Lower lobe of right lung (tissue), 2 donors: ENCODE measurements around the gene FOXJ1. TPM values are rescaled to one million over a fixed set of nuclear protein-coding genes. Genes with fewer than 3 reads are reported as not detected.
A peak's percentile ranks its signal among the peaks of the same experiment; 100 is the strongest.

ENCODE experiments used
- ATAC-seq, 2 donors: fragments of 200-7000 bp; cut with Tn5 transposase; one replicate each; pipeline ENCODE4 v1.9.1; 2020 to 2022; ENCODE audit warnings: mild to moderate bottlenecking in 2 of 2, moderate library complexity in 2 of 2
- DNase-seq: peaks from one replicate; pipeline ENCODE4 v3.0.0-alpha.2; 2020
- H3K27ac ChIP-seq: fragments of 200-600 bp; one replicate; pipeline ENCODE4 v1.8.0; 2022
- H3K27me3 ChIP-seq: fragments of 200-600 bp; one replicate; pipeline ENCODE4 v1.8.0; 2022; ENCODE audit warnings: low read depth
- H3K36me3 ChIP-seq: fragments of 200-600 bp; one replicate; pipeline ENCODE4 v1.8.0; 2022; ENCODE audit warnings: mild to moderate bottlenecking
- H3K4me1 ChIP-seq: fragments of 200-600 bp; one replicate; pipeline ENCODE4 v1.8.0; 2022
- H3K4me3 ChIP-seq: fragments of 200-600 bp; one replicate; pipeline ENCODE4 v1.8.0; 2022; ENCODE audit warnings: mild to moderate bottlenecking
- H3K9me3 ChIP-seq: fragments of 200-600 bp; one replicate; pipeline ENCODE4 v1.8.0; 2022
- intact Hi-C: fragments of 100-400 bp; cut with DNase I; formaldehyde crosslinking; loops from one replicate; pipeline ENCODE4 v1.11.0; 2022
- microRNA-seq: library from miRNA; unstranded; fragments of <30 nt; microRNA quantifications from one replicate; pipeline ENCODE4 v1.2.0, GENCODE V29; 2020; ENCODE audit warnings: borderline number of aligned reads
- total RNA-seq: library from RNA; stranded (reverse); fragmentation: NEBNext Ultra II Directional; extraction: Animal tissue kit (Norgen Biotek cat#: 25700); gene quantifications from one replicate; pipeline ENCODE4 v1.2.1, GENCODE V29; 2021
- TF ChIP-seq, protein P1 (sequence below): fragments of 200-600 bp; IDR thresholded peaks from one replicate; pipeline ENCODE4 v1.8.0; 2022; ENCODE audit warnings: antibody characterized with exemption, mild to moderate bottlenecking
- donor health status: DM: no; HTN: yes; CAD: no; lungs with severe emphysema.

FOXJ1 gene
- total RNA-seq, 1 donor from 2014 or later: 21.5 TPM

DNA sequence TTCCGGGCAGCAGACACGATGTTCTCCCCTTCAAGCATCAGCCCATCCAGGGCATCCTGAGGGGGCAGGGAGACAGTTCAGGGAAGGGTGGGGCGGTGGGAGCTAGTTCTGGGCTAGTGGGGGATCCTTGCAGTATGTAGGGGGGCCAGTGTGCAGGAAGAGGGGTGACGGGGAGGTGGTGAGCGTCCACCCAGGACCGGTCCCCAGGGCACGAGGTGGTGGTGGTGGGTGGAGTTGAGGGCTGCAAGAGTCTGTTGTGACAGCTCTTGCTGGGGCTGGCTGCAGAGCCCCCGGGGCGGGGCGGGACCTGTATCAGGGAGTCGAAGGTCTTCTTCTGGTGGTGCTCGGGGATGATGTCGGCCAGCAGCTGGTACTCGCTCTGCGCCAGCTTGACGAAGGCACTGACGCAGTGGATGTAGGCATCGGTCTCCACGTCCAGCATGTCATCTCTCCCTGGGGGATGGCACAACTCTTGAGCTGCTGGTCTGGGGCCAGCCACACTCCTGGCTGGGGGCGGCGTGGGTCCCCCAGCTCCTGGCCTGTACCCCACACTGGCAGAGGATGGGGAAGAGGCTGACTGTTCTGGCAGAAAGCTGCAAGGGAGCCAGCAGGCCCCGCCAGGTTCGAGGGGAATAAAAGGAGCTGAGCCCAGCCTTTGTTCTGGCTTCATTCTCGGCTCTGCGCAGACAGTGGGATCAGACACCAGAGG is 52.0 kb downstream of the FOXJ1 start:
- Histone ChIP-seq H3K4me1 (no peaks in the 10 kb centered on the region), H3K27me3 (no peaks in the 10 kb centered on the region), H3K9me3 (no peaks in the 10 kb centered on the region), H3K27ac (no peak overlapping the region), H3K36me3 (peaks cover 100% of the 10 kb centered on the region), H3K4me3 (no peak overlapping the region)
- no peak for ATAC-seq
- intact Hi-C loops: no loop called here
- DNase-seq: no peak
- TF ChIP-seq, protein P1, sequence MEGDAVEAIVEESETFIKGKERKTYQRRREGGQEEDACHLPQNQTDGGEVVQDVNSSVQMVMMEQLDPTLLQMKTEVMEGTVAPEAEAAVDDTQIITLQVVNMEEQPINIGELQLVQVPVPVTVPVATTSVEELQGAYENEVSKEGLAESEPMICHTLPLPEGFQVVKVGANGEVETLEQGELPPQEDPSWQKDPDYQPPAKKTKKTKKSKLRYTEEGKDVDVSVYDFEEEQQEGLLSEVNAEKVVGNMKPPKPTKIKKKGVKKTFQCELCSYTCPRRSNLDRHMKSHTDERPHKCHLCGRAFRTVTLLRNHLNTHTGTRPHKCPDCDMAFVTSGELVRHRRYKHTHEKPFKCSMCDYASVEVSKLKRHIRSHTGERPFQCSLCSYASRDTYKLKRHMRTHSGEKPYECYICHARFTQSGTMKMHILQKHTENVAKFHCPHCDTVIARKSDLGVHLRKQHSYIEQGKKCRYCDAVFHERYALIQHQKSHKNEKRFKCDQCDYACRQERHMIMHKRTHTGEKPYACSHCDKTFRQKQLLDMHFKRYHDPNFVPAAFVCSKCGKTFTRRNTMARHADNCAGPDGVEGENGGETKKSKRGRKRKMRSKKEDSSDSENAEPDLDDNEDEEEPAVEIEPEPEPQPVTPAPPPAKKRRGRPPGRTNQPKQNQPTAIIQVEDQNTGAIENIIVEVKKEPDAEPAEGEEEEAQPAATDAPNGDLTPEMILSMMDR: no peak

- H3K4me1 ChIP-seq: no peaks in the 10 kb centered on the region
- TF ChIP-seq, protein P1: no peak
- peaks cover 100% of the 10 kb centered on the region for H3K36me3 ChIP-seq
- H3K27me3 ChIP-seq: no peaks in the 10 kb centered on the region
- DNase-seq: no peak
- intact Hi-C loops: no loop called here
- H3K9me3 ChIP-seq: no peaks in the 10 kb centered on the region
- no peak overlapping the region for H3K27ac ChIP-seq
- no peak for ATAC-seq
- H3K4me3 ChIP-seq: no peak overlapping the region
Measured at GRCh38 chr17:76088041-76088867, 52.8 kb downstream of the FOXJ1 start.

DNA sequence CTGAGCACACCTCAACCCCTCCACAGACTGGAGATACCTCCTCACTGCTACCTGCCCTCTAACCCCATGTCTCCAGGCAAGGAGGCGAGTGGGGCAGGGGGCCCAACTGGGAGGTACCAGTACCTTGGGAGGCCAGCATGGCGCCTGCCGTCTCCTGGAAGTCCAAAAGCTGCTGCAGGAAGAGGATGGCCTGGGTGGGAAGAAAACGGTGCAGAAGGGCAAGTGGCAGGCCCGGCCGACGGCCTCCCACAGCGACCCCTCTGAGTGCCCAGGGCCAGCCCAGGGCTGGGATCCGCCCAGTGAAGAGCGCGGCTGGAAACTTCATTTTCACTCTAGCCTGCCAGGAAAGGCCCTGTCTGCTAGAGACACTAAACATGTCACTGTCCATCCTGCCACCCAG is 53.5 kb downstream of the FOXJ1 start:
- no peak overlapping the region for H3K4me3 ChIP-seq
- peaks cover 100% of the 10 kb centered on the region for H3K36me3 ChIP-seq
- intact Hi-C loops: no loop called here
- no peaks in the 10 kb centered on the region for H3K9me3 ChIP-seq
- no peak for ATAC-seq
- TF ChIP-seq, protein P1: no peak
- DNase-seq: no peak
- H3K4me1 ChIP-seq: no peaks in the 10 kb centered on the region
- H3K27ac ChIP-seq: no peak overlapping the region
- H3K27me3 ChIP-seq: no peaks in the 10 kb centered on the region

DNA sequence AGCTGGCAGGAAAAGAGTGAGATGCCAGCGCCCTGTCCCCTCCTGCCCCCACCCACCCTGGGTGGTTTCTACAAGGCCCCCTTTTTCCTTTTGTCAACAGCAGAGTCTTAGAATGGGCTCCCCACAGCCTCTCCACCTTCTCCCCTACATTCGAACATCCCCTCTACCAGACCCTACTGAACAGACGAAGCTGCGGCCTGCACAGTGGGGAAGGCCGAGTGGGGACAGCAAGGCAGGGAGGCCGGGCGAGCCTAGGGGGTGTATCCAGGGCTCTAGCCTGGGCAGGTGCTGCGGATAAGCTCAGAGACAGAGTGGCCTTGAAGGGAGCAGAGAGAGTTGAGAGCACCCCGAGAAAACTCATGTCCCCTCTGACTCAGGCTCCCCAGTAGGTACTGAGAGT is 54.7 kb downstream of the FOXJ1 start:
- DNase-seq: peak; percentile 12
- peaks cover 96% of the 10 kb centered on the region for H3K36me3 ChIP-seq
- H3K4me1 ChIP-seq: no peaks in the 10 kb centered on the region
- no peaks in the 10 kb centered on the region for H3K9me3 ChIP-seq
- no peak for ATAC-seq
- intact Hi-C loops: no loop called here
- no peak overlapping the region for H3K27ac ChIP-seq
- no peaks in the 10 kb centered on the region for H3K27me3 ChIP-seq
- TF ChIP-seq, protein P1: no peak
- H3K4me3 ChIP-seq: no peak overlapping the region

Small RNA genes within 50 kb of the gene (microRNA-seq; reads per million reads assigned to microRNA genes)
- gene MIR6868: 3.0 reads per million

Other genes with a start within 250 kb of the FOXJ1 start
- gene TRIM65, start 244.3 kb downstream of the FOXJ1 start, total RNA-seq: 32.4 TPM
- 68.9 TPM for gene MRPL38, start 236.4 kb downstream of the FOXJ1 start, total RNA-seq
- 13.1 TPM for gene FBF1, start 200.2 kb downstream of the FOXJ1 start, total RNA-seq
- 67.1 TPM for gene ACOX1, start 162.1 kb downstream of the FOXJ1 start, total RNA-seq
- gene TEN1, start 162.0 kb downstream of the FOXJ1 start, total RNA-seq: 14.6 TPM
- gene CDK3, start 140.4 kb downstream of the FOXJ1 start, total RNA-seq: 8.4 TPM
- 36.8 TPM for gene EVPL, start 113.9 kb downstream of the FOXJ1 start, total RNA-seq
- 65.0 TPM for gene SRP68, start 68.7 kb downstream of the FOXJ1 start, total RNA-seq
- not detected for gene GALR2, start 66.5 kb downstream of the FOXJ1 start, total RNA-seq
- gene ZACN, start 62.1 kb downstream of the FOXJ1 start, total RNA-seq: not detected
- 118 TPM for gene EXOC7, start 37.5 kb downstream of the FOXJ1 start, total RNA-seq
- gene RNF157, start 99.2 kb upstream of the FOXJ1 start, total RNA-seq: 2.4 TPM
- gene UBALD2, start 124.1 kb upstream of the FOXJ1 start, total RNA-seq: 62.7 TPM
- gene QRICH2, start 167.0 kb upstream of the FOXJ1 start, total RNA-seq: 4.5 TPM
- gene PRPSAP1, start 212.7 kb upstream of the FOXJ1 start, total RNA-seq: 70.4 TPM
- gene SPHK1, start 243.4 kb upstream of the FOXJ1 start, total RNA-seq: 8.2 TPM